DOHH2 (cell line): ENCODE data around the gene ATG2B.

ENCODE experiments used
- EZH2phosphoT487 ChIP-seq: fragments of 200-600 bp; sonication (generic); IDR thresholded peaks from 2 replicates; pipeline ENCODE4 v1.6.1; 2017; ENCODE audit warnings: borderline replicate concordance, mild to moderate bottlenecking, antibody characterized with exemption, low read length, moderate library complexity, mixed read lengths
- TF ChIP-seq, protein P1 (sequence below): fragments of 200-600 bp; sonication (generic); IDR thresholded peaks from one replicate; pipeline ENCODE4 v1.5.1; 2014; ENCODE audit warnings: antibody characterized with exemption, mild to moderate bottlenecking, low read depth, low read length; ENCODE audit not compliant: poor library complexity, severe bottlenecking

DNA sequence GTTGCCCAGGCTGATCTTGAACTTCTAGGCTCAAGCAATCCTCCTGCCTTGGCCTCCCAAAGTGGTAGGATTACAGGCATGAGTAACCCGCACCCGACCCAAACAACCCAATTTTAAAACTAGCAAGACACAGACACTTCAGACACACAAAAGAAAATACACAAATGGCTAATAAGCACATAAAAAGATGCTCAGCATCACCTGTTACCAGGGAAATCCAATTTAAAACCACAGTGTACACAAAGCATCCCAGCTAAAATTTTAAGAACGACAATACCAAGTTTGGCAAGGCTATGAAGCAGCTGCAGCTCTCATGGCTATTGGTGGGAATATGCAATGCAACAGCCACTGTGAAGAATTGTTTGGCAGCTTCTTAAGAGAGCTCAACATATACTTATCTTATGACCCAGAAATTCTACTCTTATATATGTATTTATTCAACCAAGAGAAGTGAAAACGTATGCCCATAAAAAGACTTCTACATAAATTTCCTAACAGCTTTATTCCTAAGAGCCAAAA lies 65.1 kb downstream of the ATG2B start:
- TF ChIP-seq, protein P1, sequence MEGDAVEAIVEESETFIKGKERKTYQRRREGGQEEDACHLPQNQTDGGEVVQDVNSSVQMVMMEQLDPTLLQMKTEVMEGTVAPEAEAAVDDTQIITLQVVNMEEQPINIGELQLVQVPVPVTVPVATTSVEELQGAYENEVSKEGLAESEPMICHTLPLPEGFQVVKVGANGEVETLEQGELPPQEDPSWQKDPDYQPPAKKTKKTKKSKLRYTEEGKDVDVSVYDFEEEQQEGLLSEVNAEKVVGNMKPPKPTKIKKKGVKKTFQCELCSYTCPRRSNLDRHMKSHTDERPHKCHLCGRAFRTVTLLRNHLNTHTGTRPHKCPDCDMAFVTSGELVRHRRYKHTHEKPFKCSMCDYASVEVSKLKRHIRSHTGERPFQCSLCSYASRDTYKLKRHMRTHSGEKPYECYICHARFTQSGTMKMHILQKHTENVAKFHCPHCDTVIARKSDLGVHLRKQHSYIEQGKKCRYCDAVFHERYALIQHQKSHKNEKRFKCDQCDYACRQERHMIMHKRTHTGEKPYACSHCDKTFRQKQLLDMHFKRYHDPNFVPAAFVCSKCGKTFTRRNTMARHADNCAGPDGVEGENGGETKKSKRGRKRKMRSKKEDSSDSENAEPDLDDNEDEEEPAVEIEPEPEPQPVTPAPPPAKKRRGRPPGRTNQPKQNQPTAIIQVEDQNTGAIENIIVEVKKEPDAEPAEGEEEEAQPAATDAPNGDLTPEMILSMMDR = no peak
- TF ChIP-seq EZH2phosphoT487 = no peak
